HS-27A (cell line): ENCODE data around the gene TMEM132A.

Source experiments
- DNase-seq: peaks from one replicate; pipeline ENCODE4 v3.0.0-alpha.2; 2012; ENCODE audit warnings: low read depth, missing footprints

Gene TMEM132A, protein sequence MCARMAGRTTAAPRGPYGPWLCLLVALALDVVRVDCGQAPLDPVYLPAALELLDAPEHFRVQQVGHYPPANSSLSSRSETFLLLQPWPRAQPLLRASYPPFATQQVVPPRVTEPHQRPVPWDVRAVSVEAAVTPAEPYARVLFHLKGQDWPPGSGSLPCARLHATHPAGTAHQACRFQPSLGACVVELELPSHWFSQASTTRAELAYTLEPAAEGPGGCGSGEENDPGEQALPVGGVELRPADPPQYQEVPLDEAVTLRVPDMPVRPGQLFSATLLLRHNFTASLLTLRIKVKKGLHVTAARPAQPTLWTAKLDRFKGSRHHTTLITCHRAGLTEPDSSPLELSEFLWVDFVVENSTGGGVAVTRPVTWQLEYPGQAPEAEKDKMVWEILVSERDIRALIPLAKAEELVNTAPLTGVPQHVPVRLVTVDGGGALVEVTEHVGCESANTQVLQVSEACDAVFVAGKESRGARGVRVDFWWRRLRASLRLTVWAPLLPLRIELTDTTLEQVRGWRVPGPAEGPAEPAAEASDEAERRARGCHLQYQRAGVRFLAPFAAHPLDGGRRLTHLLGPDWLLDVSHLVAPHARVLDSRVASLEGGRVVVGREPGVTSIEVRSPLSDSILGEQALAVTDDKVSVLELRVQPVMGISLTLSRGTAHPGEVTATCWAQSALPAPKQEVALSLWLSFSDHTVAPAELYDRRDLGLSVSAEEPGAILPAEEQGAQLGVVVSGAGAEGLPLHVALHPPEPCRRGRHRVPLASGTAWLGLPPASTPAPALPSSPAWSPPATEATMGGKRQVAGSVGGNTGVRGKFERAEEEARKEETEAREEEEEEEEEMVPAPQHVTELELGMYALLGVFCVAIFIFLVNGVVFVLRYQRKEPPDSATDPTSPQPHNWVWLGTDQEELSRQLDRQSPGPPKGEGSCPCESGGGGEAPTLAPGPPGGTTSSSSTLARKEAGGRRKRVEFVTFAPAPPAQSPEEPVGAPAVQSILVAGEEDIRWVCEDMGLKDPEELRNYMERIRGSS

GRCh38 chr11:60924110-60924905 lies at the start of gene TMEM132A:
TMEM132A (plus strand) TSS chr11:60924460; CDS start chr11:60924634, 174 bp downstream.
- DNase-seq: no peak

GRCh38 chr11:60875366-60876167 lies 48.7 kb upstream of the TMEM132A start:
- DNase-seq: no peak

DNA sequence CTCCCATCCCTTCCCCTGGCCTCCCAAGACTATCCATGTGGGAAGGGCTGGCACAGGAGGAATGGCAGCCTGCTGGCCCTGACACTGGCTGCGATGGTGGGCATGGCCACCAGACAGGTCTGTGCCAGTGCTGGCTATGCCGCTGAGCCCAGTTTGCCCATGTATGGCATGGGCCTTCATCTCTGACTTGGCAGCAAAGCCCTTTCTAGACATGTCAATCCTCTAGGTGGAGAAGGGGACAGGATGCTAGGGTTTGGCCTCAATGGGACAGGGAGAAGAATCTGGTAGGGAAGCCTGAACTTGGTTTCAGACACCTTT lies 48.1 kb upstream of the TMEM132A start:
- DNase-seq: no peak

DNA sequence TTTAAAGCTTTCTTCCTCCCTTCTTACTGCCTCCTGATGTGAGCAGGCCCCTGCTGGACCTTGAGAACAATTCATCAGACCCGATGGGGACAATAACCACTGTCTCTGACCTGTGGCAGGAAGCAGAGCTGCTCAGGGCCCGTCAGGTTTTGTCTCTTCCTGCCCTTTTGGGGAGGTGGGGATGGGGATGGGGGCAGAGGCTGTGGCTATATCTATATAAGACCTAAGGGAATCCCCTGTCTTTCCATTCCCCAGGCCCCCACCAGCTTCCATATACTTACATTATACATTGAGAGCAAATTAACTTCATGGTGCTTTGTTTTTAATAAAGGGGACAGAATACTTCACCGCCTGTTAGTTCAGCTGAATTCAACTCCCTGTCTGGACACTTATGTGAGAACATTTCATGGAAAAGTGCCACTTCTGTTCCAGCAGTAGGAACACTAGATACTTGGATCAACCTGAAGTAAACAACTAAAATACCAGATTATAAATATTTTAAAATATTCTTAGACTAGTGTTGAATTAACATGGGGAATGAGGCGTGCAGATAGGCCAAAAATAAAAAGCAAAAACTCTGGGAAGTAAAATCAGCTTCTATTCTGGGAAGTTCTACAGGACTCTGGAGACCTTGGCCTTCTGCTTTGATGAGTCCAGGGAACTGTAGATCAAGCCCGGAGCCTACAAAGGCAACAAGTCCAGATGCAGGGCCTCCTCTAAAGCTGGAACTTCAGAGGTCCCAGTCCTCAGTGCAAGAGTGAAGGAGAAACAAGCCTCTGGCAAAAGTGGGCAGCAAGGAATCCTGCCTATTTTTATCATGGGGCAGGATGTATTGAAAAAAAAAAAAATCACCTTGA lies 45.8 kb upstream of the TMEM132A start:
- no peak for DNase-seq

- no peak for DNase-seq
Measured at GRCh38 chr11:60879104-60879503, 45.2 kb upstream of the TMEM132A start.

- no peak for DNase-seq
Measured at GRCh38 chr11:60879971-60880588, 44.2 kb upstream of the TMEM132A start.

- DNase-seq: no peak
Measured at GRCh38 chr11:60880643-60881282, 43.5 kb upstream of the TMEM132A start.

GRCh38 chr11:60887556-60887955 lies 36.7 kb upstream of the TMEM132A start:
- DNase-seq: no peak

DNA sequence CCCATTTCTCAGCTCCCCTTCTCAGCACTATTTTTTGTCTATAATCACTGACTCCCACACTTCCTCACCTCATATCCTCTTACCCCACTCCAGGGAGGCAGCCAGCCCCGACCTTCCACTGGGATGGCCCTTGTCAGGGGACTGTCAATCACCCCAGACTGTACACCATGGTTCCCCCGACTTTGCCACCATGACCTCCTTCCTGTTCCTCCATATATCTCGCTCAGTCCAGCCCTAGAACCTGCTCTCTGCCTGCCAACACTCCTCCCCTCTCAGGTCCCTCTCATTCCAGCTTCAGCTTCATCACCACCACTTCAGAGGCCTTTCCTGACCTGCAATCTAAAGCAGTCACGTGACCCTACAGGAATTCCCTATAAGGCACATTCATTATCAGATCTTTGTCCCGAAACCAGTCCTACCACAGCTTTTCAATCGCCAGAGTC lies 34.4 kb upstream of the TMEM132A start:
- DNase-seq: no peak

- no peak for DNase-seq
Measured at GRCh38 chr11:60890696-60891095, 33.6 kb upstream of the TMEM132A start.

DNA sequence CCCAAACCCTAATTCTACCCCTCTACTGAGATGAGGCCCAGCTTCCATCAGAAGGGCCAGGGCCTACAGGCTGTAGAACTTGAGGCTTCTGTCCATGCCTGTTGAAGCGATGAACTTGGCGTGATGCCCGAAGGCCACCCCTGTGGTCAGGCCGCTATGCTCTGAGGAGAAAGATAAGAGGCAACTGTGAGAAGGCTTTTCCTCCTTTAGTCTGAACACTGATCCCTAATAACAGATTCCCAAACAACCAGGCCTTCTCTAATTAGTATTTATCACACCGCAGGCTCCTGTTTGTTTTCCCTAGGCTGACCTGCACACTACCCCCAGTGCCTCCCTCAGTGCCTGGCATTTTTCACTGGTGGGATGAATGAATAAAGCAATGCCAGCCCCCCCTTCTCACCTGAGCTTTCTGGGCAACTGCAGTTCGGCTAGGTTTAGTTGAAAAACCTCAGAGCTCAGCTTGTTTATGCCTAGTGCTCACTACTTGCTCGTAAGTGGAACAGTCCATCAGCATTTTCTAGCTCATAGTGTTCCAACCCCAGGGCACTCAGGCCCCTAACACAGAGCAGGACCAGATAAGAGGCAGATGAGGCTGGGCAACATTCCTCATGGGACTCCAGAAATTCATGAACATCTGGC lies 33.0 kb upstream of the TMEM132A start:
- DNase-seq: no peak

DNA sequence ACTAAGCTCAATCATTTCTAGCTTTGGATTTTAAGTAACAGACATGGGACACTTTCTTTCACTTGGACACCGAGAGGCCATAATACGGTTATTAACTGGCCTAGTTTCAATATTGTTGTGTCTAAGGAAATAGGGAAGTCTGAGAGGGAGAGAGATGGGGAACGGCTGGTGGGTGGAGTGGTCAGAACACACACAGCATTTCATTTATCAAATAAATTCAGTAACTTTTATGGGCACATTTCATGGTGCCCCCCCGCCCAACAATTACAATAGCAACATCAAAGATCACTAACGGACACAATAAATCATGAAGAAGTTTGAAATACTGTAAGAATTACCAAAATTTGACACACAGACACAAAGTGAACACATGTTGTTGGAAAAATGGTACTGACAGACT lies 28.6 kb upstream of the TMEM132A start:
- DNase-seq: no peak

DNA sequence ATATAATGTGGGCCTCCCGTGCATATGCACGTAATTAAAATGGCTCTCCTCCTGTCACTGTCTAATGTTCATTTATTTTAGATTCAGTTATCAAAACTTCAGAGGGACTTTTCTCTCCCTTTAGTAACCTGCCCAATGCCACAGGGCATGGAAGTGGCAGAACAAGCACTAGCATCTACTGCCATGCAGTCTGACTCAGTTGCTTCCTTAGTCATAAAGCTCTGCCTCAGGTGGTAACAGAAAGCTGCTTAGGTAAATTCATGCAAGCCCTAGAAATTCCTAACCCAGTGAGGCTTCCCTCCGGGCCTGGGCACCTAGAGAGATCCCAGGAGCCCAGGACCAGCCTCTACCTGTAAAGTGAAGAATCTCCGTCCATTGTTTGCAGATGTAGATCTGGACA lies 26.8 kb upstream of the TMEM132A start:
- DNase-seq: no peak

GRCh38 chr11:60899046-60899936 lies 25.0 kb upstream of the TMEM132A start:
- no peak for DNase-seq

DNA sequence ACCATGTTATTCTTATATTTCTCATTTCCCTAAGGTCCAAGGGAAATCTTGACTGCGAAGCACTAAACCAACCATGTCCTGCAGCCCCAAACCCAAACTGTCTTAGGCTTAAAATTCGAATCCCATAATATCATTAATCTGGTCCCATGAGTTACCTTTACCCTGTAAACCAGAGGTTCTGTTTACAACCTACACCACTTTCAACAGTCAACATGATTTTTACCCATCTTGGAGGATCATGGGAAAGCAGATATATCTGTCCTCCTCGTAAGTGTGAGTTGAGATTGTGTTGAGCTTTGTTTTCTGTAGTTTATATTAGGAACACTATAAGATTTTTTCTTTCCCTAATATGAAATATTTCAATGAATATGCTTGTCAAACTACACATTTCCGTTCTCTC lies 24.3 kb upstream of the TMEM132A start:
- no peak for DNase-seq

GRCh38 chr11:60900673-60901404 lies 23.4 kb upstream of the TMEM132A start:
- no peak for DNase-seq

DNA sequence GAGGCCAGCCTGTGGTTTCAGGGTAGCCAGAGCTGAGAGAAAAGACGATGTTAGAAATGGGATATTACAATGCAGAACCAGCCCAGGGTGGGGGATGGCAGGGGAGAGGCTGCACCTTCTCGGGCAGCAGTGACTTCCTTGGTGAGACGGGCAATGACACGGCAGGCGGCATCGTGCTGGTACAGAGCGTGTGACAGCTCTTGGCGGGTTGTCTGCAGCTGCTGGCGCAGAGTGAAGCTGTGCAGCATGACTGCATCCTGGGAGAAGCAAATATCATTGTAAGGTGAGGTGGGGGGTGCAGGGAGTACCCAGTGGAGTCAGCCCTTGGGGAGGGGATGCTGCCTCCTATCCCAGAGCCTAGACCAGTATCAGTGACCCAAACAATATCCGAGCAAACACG lies 21.6 kb upstream of the TMEM132A start:
- DNase-seq: no peak
